Keratinocyte (primary cell): ENCODE measurements around the gene TNFSF10.

Experiments
- EZH2 ChIP-seq: IDR thresholded peaks from one replicate; pipeline ENCODE4 v1.6.1; 2012; ENCODE audit warnings: inconsistent platforms, mild to moderate bottlenecking, low read length, moderate library complexity
- TF ChIP-seq, protein P1 (sequence below), 3 experiments: IDR thresholded peaks in 1 of 3; conservative IDR thresholded peaks in 1 of 3; optimal IDR thresholded peaks in 1 of 3; 2 replicates in 2 of 3; 3 replicates in 1 of 3; pipeline versions ENCODE3 to v1.5.1; 2011; ENCODE audit warnings: low read length in 3 of 3, mild to moderate bottlenecking in 3 of 3, moderate library complexity in 2 of 3, control low read depth in 1 of 3, inconsistent platforms in 1 of 3; ENCODE audit not compliant: insufficient read depth in 2 of 3; ENCODE audit errors: extremely low read depth in 1 of 3

DNA sequence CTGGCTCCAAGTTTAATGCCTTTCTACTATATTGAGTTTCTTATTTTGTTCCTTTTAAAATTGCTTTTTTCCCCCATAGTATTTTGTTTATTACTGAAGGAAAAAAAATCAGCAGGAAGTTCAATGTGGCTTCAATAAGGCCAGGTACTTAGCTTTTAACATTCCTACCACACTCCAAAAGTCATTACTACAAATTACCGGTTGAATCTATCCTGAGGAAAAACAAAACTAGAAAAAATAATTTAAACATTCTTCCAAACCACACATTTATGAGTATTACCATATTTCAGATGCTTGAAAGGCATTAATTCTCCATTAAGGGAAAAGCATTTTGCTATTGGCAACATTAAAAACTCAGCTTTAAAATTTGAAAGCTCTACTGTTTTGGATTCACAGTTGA is 20.2 kb upstream of the TNFSF10 start:
- TF ChIP-seq, protein P1, sequence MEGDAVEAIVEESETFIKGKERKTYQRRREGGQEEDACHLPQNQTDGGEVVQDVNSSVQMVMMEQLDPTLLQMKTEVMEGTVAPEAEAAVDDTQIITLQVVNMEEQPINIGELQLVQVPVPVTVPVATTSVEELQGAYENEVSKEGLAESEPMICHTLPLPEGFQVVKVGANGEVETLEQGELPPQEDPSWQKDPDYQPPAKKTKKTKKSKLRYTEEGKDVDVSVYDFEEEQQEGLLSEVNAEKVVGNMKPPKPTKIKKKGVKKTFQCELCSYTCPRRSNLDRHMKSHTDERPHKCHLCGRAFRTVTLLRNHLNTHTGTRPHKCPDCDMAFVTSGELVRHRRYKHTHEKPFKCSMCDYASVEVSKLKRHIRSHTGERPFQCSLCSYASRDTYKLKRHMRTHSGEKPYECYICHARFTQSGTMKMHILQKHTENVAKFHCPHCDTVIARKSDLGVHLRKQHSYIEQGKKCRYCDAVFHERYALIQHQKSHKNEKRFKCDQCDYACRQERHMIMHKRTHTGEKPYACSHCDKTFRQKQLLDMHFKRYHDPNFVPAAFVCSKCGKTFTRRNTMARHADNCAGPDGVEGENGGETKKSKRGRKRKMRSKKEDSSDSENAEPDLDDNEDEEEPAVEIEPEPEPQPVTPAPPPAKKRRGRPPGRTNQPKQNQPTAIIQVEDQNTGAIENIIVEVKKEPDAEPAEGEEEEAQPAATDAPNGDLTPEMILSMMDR (optimal IDR thresholded peaks at IDR 0.05 in 1 of 3, IDR thresholded peaks at IDR 0.05 in 1 of 3, conservative IDR thresholded peaks at IDR 0.05 in 1 of 3; ENCODE audit: extremely low read depth in 1 of 3, insufficient read depth in 2 of 3, low read length in 3 of 3) = no peak
- no peak for TF ChIP-seq EZH2
